GM10847 (cell line): ENCODE results near the gene PPFIA4.

Experiments
- POLR2A ChIP-seq: IDR thresholded peaks from 2 replicates; pipeline ENCODE4 v1.6.1; 2011; ENCODE audit not compliant: insufficient read length; ENCODE audit errors: extremely low read depth

The PPFIA4 gene

DNA sequence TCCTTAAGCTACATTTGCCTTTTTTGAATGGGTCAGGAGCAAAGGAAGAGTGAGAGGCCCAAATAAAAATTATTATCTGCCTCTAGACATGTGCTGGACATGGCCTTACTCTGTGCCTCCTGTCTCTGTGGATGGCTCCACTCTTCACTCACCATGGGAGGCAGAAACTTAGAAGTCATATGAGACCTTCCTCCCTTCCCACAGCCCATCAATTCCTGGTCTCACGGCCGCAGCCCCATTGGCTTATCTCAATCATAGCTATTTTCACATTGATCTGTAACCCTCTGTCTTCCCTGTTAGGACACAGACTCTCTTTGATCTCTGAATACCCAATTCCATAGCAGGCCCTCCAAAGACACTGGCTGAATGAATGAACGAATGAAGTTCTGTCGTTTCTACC lies 87.0 kb downstream of the PPFIA4 start:
- no peak for TF ChIP-seq POLR2A

GRCh38 chr1:203114202-203114601 lies 87.9 kb downstream of the PPFIA4 start:
- TF ChIP-seq POLR2A = no peak

- no peak for TF ChIP-seq POLR2A
Measured at GRCh38 chr1:203116091-203116820, 90.0 kb downstream of the PPFIA4 start.

- no peak for TF ChIP-seq POLR2A
Measured at GRCh38 chr1:203117611-203118575, 91.6 kb downstream of the PPFIA4 start.

DNA sequence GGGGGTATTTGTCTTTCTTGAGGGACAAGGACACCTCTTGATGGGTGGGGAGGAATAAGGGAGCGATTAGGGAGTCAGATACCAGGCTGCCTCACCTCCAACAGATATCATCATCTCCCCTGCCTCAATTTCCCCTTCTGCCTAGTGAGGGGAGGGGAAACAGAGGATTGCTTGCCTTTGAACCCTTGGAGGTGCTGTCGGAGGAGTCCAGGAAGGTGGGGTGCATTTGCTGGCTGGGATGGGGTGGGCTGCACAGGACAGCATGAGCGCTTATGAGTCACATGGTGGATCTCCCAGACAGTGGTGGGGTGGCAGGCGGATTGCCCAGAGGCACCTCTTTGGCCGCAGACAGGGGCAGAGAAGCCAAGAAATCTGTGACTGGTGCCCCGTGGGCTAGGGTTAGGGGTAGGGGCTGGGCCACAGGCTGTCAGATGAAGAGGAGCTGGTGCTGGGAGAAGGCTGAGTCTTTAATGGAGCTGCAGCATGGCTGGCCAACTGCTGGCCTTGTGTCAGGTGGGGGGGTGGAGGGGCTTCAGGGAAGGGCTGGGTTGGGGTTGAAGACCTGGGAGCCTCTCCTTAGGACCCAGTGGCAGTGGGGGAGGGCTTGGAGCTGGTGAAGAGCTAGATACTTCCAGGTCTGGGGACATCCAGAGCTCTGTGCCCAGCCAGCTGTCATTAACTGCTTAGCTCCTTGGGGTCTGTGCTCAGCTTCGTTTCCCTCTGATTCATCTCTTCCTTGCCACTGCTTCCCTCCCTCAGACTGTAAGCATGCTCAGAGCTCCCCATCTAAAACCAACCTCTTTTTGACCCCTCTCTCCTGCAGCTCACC lies 94.2 kb downstream of the PPFIA4 start:
- no peak for TF ChIP-seq POLR2A

GRCh38 chr1:203121186-203122015 lies 95.1 kb downstream of the PPFIA4 start:
- TF ChIP-seq POLR2A = no peak

DNA sequence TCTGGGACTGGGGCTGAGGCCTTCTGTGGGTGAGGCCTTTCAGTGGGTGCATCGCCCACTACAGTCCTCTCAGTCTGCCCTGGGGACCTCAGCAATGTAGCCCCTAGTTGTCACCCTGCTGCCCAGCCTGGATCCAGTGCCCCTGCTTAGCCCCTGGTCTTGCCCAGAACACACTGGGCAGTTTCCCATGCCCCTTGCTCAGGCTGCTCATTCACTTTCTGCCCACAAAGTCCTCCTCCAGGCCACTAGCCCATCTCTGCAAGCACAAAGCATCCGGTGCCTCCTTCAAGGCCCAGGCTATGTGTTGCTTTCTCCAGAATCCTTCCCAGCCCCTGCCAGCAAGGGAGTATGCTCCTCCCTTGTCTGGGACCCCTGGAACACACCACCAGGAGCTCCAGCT lies 95.9 kb downstream of the PPFIA4 start:
- TF ChIP-seq POLR2A = no peak

DNA sequence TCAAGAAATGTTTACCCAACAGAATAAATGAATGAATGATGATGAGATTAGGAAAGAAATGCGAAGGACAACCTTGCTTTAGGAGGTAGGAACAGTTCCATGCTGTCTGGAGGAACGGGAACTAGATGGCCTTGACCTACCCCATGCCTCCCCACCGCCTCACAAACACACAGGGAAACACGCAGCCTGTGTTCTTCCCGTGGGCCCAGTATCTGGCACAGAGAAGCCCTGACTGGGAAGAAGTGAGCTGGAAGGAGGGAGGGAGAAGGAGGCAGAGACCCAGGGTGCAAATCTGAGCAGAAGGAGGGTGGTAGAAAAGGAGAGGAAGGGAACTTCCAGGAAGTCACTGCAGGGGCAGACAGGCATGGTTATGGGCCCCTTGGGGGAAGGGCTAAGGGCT lies 97.7 kb downstream of the PPFIA4 start:
- TF ChIP-seq POLR2A = no peak

DNA sequence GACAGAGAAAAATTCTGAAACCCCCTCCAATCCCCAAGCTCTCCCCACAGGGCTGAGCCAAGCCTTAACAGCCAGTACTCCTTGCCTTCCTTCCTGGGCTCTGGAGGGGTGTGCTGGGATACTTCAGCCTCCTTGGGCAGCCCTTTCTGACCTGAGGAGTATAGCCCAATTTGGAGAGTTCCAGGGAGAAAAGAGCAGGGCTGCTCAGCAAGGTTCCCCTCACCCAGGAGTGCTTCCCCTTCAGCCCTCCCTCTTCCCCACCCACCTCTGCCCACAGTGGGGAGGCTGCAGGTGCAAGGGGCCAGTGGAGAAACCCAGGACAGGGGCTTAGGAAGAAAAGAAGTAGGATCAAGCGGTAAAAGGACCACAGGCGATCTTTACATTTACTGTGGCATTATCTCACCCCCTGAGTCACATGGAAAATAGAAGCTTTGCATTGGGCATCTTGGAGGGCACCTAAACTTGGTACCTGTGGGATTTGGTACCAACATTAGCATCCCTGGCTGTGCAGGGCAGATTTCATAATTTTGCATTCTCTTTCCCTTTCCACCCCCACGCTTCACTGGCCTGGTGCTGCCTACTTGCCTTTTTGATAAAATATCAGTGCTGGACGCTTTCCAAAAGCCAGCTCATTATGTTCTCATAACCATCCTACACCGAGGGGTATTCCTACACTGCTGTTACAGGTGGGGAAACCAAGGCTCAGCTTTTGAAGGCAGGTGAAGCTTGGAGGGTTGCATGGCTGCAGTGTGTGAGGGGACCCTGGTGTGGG lies 98.4 kb downstream of the PPFIA4 start:
- TF ChIP-seq POLR2A = no peak

- TF ChIP-seq POLR2A = no peak
Measured at GRCh38 chr1:203126151-203126865, 100.0 kb downstream of the PPFIA4 start.

GRCh38 chr1:203126866-203127665 lies 100.8 kb downstream of the PPFIA4 start:
- no peak for TF ChIP-seq POLR2A

GRCh38 chr1:203127666-203128430 lies 101.6 kb downstream of the PPFIA4 start, which contains the start of gene ADORA1:
Gene ADORA1, plus strand, starts transcription at chr1:203127726. Its CDS starts 1,116 bp downstream, at chr1:203128842.
- no peak for TF ChIP-seq POLR2A
